Right cardiac atrium (tissue), 5 donors: ENCODE measurements around the gene COL5A1. TPM values are rescaled to one million over a fixed set of nuclear protein-coding genes. Genes with fewer than 3 reads are reported as not detected.

Experiments
- ATAC-seq, 2 donors: fragments of 200-7000 bp; cut with Tn5 transposase; one replicate each; pipeline versions ENCODE4 v1.8.0 to v1.9.1; 2020; ENCODE audit warnings: moderate library complexity in 2 of 2, mild to moderate bottlenecking in 1 of 2
- DNase-seq, 3 donors: peaks; one replicate each; pipeline ENCODE4 v3.0.0-alpha.2; 2020
- H3K27ac ChIP-seq: one replicate; pipeline ENCODE4 v1.5.1; 2013; ENCODE audit warnings: mild to moderate bottlenecking, low read length, control low read depth, moderate library complexity
- H3K27me3 ChIP-seq: one replicate; pipeline ENCODE4 v1.6.1; 2013; ENCODE audit not compliant: control insufficient read depth, insufficient read depth
- H3K4me1 ChIP-seq: one replicate; pipeline ENCODE4 v1.6.1; 2013; ENCODE audit warnings: low read length; ENCODE audit not compliant: control insufficient read depth, insufficient read depth
- H3K4me3 ChIP-seq: one replicate; pipeline ENCODE4 v1.5.1; 2013; ENCODE audit warnings: low read length, control low read depth
- H3K9me3 ChIP-seq: one replicate; pipeline ENCODE4 v1.6.1; 2013; ENCODE audit warnings: low read length; ENCODE audit not compliant: control insufficient read depth
- WGBS: extraction: QIAGEN DNeasy Blood & Tissue Kit; methylation state at CpG from one replicate; pipeline ENCODE4 v1.1.7; 2013; 5-methylcytosine and 5-hydroxymethylcytosine counted together
- intact Hi-C, 4 donors: fragments of 100-400 bp; cut with DNase I; formaldehyde crosslinking; loops; one replicate each; pipeline versions ENCODE4 v1.11.0 to v1.14.0; 2022 to 2023
- polyA plus RNA-seq: library from polyadenylated mRNA; stranded (reverse); fragments of 200-250 nt; gene quantifications from one replicate; pipeline ENCODE4 v1.2.3, GENCODE V29; 2013
- total RNA-seq, 4 donors: library from RNA; stranded (reverse); fragmentation: NEBNext Ultra II Directional; extraction: Animal tissue kit (Norgen Biotek cat#: 25700); gene quantifications; one replicate each; pipeline ENCODE4 v1.2.1, GENCODE V29; 2021
- donor health status: healthy with polysubstance abuse.
- donor health status: DM: no; HTN: yes; CAD: no.
- donor health status: DM: no; HTN: no; CAD: no.
- donor health status: DM: no; HTN: yes; CAD: no; lungs with severe emphysema.
- donor health status: DM: yes; HTN: yes; CAD: no.

COL5A1 gene
- total and polyA plus RNA-seq, 5 donors = 15.4 to 35.8 (median 22.7) TPM

DNA sequence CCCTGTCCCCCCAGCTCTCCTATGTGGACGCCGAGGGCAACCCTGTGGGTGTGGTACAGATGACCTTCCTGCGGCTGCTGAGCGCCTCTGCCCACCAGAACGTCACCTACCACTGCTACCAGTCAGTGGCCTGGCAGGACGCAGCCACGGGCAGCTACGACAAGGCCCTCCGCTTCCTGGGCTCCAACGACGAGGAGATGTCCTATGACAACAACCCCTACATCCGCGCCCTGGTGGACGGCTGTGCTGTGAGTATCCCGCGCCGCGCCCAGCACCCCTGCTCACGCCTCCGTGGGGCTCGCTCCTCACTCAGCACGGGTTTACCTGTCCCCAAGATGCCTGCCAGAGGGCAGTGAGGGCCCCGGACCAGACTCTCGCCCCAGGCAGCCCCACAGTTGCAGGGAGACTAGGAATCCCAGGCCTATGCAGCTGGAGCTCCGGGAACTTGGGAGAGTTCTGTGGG is 193.4 kb downstream of the COL5A1 start:
- Histone ChIP-seq H3K9me3 (no peaks in the 10 kb centered on the region), H3K4me1 (no peaks in the 10 kb centered on the region), H3K4me3 (no peak overlapping the region), H3K27ac (no peak overlapping the region), H3K27me3 (no peaks in the 10 kb centered on the region)
- DNase-seq (peak in 2 of 3 donors; percentile 21 to 58), ATAC-seq (no peak)
- intact Hi-C loops = no loop called here
- 87% methylated on average over 25 of the region's 25 CpGs for WGBS

DNA sequence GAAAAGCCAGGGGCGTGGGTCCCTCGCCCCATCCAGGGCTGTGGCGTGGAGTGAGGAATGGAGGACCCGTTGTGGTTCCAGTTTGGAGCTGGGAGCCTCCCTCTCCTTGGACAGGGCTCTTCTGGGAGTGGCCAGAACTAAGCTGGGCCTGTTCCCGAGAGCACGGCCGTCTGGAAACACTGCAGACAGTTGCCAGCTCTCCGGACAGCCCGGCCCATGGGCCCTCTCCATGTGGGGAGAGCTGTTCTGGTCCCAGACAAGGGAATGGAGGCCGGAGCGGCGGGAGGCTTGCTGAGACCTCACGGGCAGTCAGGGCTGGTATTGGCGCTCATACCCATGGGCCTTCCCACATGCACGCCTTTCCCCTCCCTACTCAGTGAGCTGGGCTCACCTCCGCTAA is 193.8 kb downstream of the COL5A1 start:
- 72% methylated on average over 16 of the region's 16 CpGs for WGBS
- no peak overlapping the region for H3K27ac ChIP-seq
- H3K27me3 ChIP-seq = no peaks in the 10 kb centered on the region
- DNase-seq = peak; percentile 68 to 90 (median 88)
- no peaks in the 10 kb centered on the region for H3K9me3 ChIP-seq
- no peaks in the 10 kb centered on the region for H3K4me1 ChIP-seq
- peak; percentile 67 to 77 for ATAC-seq
- H3K4me3 ChIP-seq = no peak overlapping the region
- intact Hi-C loops = no loop called here

DNA sequence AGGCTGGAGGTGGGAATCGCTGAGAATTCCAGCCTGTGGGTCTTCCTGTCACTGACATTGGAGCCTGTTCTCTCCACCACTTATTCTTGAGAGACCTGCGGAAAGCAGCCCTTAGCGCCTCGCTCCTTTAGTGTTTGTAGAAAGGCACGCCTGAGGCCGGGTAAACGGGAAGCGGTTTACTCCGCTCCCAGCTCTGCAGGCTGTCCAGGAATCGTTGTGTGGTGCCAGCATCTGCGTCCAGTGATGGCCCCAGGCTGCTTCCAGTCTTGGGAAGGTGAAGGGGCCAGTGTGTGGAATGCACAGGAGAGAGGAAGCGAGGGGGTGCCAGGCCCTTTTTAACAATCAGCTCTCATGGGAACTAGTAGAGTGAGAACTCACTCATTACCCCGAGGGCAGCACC is 194.4 kb downstream of the COL5A1 start:
- H3K9me3 ChIP-seq = no peaks in the 10 kb centered on the region
- intact Hi-C loops = no loop called here
- 89% methylated on average over 13 of the region's 13 CpGs for WGBS
- no peaks in the 10 kb centered on the region for H3K27me3 ChIP-seq
- no peaks in the 10 kb centered on the region for H3K4me1 ChIP-seq
- ATAC-seq (no peak), DNase-seq (no peak)
- H3K27ac ChIP-seq = no peak overlapping the region
- H3K4me3 ChIP-seq = no peak overlapping the region

DNA sequence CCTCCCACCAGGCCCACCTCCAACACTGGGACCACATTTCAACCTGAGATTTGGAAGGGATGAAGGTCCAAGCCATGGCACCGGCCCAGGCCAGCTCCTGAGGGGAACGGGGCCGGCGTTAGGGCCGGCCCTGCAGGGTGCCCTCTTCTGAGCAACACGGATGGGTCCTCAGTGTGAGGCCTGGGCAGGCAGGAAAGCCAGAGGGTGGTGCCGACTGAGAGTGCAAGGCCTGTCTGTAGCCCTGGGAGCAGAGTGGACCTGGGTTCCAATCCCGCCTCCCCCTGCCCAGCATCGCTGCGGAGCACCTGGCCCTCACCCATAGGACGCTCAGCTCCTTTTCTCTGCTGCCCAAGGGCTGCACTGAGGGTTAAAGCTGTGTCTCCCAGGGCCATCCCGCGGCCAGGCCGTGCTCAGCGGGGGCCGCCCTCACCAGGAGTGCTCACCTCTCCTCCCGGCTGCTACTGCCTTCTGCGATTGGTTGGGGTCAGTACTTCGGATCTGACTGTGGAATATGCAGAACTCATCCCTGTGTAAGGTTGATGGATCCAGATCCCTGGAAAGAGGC is 194.9 kb downstream of the COL5A1 start:
- H3K4me3 ChIP-seq = no peak overlapping the region
- WGBS = 93% methylated on average over 19 of the region's 19 CpGs
- DNase-seq = peak in 2 of 3 donors; percentile 45 to 47
- ATAC-seq = no peak
- no peak overlapping the region for H3K27ac ChIP-seq
- H3K4me1 ChIP-seq = no peaks in the 10 kb centered on the region
- intact Hi-C loops = no loop called here
- no peaks in the 10 kb centered on the region for H3K27me3 ChIP-seq
- H3K9me3 ChIP-seq = no peaks in the 10 kb centered on the region

DNA sequence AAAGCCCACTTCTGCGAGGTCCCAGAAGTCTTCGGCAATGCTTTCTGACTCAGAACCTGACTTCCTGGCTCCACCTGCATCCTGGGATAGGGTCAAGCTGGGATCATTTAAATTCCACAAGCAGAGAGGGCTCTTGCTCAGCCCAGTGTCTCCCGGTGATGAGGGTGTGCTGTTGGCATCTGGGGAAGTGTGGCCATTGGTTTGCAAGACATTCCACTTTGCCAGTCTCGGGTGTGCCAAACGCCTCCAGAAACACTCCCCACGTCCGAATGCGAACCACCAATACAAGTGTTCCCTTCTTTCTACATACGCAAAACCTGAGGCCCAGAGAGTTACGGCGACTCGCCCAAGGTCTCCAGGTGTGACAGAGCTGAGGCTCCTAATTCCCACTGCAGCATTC is 195.9 kb downstream of the COL5A1 start:
- WGBS = 89% methylated on average over 12 of the region's 12 CpGs
- intact Hi-C loops = no loop called here
- DNase-seq (no peak), ATAC-seq (no peak)
- no peak overlapping the region for H3K27ac ChIP-seq
- no peak overlapping the region for H3K4me3 ChIP-seq
- no peaks in the 10 kb centered on the region for H3K4me1 ChIP-seq
- H3K9me3 ChIP-seq = no peaks in the 10 kb centered on the region
- H3K27me3 ChIP-seq = no peaks in the 10 kb centered on the region

DNA sequence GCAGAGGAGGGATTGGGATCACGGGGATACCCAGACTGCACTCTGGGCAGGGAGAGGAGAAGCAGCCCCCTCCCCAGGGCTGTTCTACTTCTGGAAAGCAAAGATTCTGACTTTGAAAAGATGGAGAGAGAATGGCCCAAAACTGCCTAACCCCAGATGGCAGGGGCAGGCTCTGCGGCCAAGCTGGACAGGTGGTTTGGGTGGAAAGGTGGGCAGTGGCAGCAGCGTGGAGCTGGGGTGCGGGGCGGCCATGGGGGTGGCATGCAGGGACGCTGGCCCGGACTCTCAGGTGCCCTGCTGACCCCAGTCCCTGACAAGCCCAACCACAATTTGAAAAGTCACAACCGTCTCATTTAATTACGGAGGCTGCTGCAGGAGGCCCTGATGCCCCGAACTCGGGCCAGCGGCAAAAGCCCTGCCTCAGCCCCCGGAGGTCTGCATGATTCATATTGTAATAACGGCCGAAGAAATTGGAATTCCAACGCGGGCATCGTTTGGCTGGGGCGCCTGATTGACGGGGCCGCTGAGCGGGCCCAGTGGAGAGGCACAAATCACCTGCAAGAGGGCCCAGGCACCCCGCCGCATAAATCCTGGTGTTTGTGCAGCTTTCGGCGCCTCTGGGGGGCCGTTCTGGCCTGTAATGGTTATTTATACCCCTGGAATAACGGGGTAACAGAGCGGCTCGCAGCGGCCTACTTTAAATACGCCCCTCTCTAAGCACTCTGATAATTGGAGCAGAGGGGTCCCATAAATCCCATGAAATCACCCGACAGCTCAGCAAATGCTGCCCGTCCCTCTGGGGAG is 197.2 kb downstream of the COL5A1 start:
- no peak for ATAC-seq

DNA sequence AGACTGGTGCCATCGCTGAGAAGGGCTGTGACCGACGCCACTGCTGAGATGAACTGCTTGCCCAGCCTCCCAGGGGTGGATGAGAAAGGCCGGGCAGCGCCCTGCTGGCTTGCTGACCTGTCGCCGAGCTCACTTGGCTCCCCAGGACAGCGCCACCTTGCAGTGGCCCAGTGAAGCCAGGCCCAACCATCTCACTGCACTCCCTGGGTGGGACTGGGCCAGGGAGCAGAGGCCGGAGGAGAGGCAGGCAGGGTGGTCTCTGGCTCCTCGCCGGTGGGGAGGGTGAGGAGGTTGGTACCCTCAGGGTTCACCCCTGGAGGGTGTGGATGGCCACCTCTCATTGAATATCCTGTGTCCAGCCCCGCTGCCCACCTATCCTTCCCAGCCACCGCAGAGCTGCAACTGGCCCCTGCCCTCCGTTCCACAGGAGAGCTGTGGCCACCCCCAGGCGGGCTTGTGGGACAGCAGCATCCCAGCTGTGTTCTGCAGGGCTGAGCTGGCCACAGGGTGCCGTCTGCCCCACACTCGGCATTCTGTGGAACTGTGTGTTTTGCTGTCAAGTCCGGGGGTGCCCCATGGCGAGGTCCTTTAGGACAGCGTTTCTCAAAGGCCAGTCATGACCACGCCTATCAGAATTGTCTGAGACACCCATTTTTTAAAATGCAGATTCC is 198.0 kb downstream of the COL5A1 start:
- peak; percentile 12 to 54 (median 38) for DNase-seq
- no peak overlapping the region for H3K4me3 ChIP-seq
- intact Hi-C loops = no loop called here
- no peak overlapping the region for H3K27ac ChIP-seq
- H3K9me3 ChIP-seq = no peaks in the 10 kb centered on the region
- ATAC-seq = no peak
- no peaks in the 10 kb centered on the region for H3K4me1 ChIP-seq
- no peaks in the 10 kb centered on the region for H3K27me3 ChIP-seq
- WGBS = 90% methylated on average over 21 of the region's 21 CpGs

More for the DNA sequence above, 197.2 kb downstream of the COL5A1 start:
- WGBS = 85% methylated on average over 34 of the region's 34 CpGs
- no peak overlapping the region for H3K4me3 ChIP-seq
- no peaks in the 10 kb centered on the region for H3K9me3 ChIP-seq
- peak; percentile 8 to 41 (median 26) for DNase-seq
- H3K27ac ChIP-seq = no peak overlapping the region
- no peaks in the 10 kb centered on the region for H3K27me3 ChIP-seq
- intact Hi-C loops = no loop called here
- no peaks in the 10 kb centered on the region for H3K4me1 ChIP-seq

DNA sequence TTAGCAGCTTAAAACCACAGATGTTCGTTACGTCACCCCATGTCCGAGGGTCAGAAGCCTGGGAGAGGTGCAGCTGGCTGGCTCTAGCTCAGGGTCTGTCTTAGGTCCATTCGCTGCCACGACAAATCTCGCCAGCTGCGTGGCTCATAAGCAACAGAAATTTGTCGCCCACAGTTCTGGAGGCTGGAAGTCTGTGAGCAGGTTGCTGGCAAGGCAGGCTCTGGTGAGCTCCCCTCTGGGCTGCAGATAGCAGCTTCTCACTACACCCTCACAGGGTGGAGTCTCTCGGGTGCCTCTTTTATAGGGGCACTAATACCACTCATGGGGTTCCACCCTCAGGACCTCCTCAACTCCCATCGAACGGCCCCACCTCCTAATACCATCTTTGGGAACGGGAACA is 198.9 kb downstream of the COL5A1 start:
- Histone ChIP-seq H3K4me3 (no peak overlapping the region), H3K9me3 (no peaks in the 10 kb centered on the region), H3K27me3 (no peaks in the 10 kb centered on the region), H3K27ac (no peak overlapping the region), H3K4me1 (no peaks in the 10 kb centered on the region)
- intact Hi-C loops = no loop called here
- DNase-seq = peak in 2 of 3 donors; percentile 8 to 20
- ATAC-seq = no peak
- WGBS = 93% methylated on average over 12 of the region's 12 CpGs

DNA sequence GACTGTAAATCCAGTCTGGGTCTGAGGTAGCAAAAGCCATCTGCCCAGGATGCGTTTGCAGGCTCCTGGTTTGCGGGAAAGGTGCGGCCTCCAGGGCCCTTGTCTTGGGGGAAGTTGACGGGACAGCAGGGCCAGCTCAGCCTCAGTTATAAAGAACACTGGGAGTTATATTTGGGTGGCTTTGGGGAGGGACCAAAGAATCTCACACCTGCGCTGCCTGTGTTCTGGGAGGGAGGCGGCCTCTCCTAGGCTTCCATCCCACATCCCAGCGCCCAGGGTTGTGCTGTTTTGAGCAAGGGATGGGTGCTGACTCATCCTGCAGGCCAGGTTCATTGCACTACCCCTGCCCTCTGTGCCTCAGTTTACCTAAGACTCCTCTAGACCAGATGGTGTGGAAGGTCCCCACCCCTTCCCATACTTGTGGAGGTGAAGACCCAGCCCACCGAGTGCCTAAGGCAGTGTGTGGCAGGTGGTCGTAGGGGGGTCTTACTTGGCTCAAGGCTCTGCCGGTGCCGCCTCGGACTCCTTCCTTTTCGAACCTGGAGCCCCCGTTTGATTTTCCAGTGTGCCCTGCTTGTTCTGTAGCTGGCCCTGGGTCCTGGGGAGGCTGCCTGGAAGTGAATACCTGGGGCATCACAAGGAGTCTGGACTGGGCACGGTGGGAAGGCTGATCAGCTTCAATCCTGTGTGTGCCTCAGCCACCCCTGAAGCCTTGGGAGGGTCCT is 199.7 kb downstream of the COL5A1 start:
- Histone ChIP-seq H3K4me3 (no peak overlapping the region), H3K9me3 (no peaks in the 10 kb centered on the region), H3K27me3 (no peaks in the 10 kb centered on the region), H3K27ac (no peak overlapping the region), H3K4me1 (no peaks in the 10 kb centered on the region)
- WGBS = 94% methylated on average over 15 of the region's 15 CpGs
- ATAC-seq (no peak), DNase-seq (peak in 1 of 3 donors; percentile 38)
- intact Hi-C loops = no loop called here

DNA sequence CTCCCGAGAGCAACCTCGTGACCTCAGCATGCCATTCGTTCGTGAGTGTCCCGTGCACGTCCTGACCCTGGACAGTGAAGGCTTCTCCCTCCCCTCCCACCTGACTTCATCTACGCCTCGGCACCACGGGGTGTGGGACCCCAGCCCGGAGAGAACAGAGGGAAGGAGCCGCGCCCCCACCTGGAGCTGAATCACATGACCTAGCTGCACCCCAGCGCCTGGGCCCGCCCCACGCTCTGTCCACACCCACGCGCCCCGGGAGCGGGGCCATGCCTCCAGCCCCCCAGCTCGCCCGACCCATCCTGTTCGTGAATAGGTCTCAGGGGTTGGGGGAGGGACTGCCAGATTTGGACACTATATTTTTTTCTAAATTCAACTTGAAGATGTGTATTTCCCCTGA is 200.7 kb downstream of the COL5A1 start:
- intact Hi-C loops = no loop called here
- 88% methylated on average over 22 of the region's 22 CpGs for WGBS
- Histone ChIP-seq H3K27ac (no peak overlapping the region), H3K4me1 (no peaks in the 10 kb centered on the region), H3K27me3 (no peaks in the 10 kb centered on the region), H3K4me3 (no peak overlapping the region), H3K9me3 (no peaks in the 10 kb centered on the region)
- peak; percentile 4 to 12 for ATAC-seq
- DNase-seq = peak in 2 of 3 donors; percentile 51 to 52
